H1 (cell line): ENCODE data around the gene SOX10. TPM values are rescaled to one million over a fixed set of nuclear protein-coding genes. Genes with fewer than 3 reads are reported as not detected.

Experiments used
- CTCF ChIA-PET: fragments of 300-600 bp; sonication (Branson Sonifier 250); formaldehyde crosslinking; loops from one replicate; lab custom pipeline; 2021; ENCODE audit not compliant: partially characterized antibody; lab: Charles Lee
- POLR2A ChIA-PET: fragments of 300-600 bp; sonication (Branson Sonifier 250); formaldehyde crosslinking; loops from one replicate; lab custom pipeline; 2021; ENCODE audit warnings: inconsistent platforms; ENCODE audit not compliant: partially characterized antibody; lab: Charles Lee
- DNase-seq, 2 experiments: peaks; one replicate each; pipeline versions ENCODE4 v3.0.0 to v3.0.0-alpha.2; 2010 to 2022; ENCODE audit warnings: low spot score in 2 of 2, low read depth in 1 of 2, mixed read lengths in 1 of 2
- FAIRE-seq: peaks from 2 replicates; lab custom pipeline; 2011; peaks lifted over from hg19 to GRCh38; lab: Jason Lieb, UNC
- H2AFZ ChIP-seq: 2 replicates; pipeline ENCODE4 v1.8.1; 2012; ENCODE audit warnings: low read length, inconsistent platforms
- H2AK5ac ChIP-seq: 2 replicates; pipeline ENCODE4 v1.6.1; 2013; ENCODE audit warnings: low read depth, low read length
- H2BK120ac ChIP-seq: replicated peaks from 2 replicates; pipeline ENCODE3; 2013; ENCODE audit warnings: low read depth, low read length, inconsistent platforms
- H2BK12ac ChIP-seq: 2 replicates; pipeline ENCODE4 v1.6.1; 2013; ENCODE audit warnings: low read depth, low read length
- H2BK15ac ChIP-seq: 2 replicates; pipeline ENCODE4 v1.6.1; 2013; ENCODE audit warnings: low read length
- H2BK20ac ChIP-seq: 2 replicates; pipeline ENCODE4 v1.6.1; 2013; ENCODE audit warnings: low read length
- H2BK5ac ChIP-seq: 2 replicates; pipeline ENCODE4 v1.6.1; 2013; ENCODE audit warnings: low read depth, low read length
- H3K14ac ChIP-seq: 2 replicates; pipeline ENCODE4 v1.6.1; 2013; ENCODE audit warnings: inconsistent platforms; ENCODE audit not compliant: insufficient read length
- H3K18ac ChIP-seq: 2 replicates; pipeline ENCODE4 v1.6.1; 2013; ENCODE audit warnings: low read length; ENCODE audit errors: extremely low read depth
- H3K23ac ChIP-seq: 2 replicates; pipeline ENCODE4 v1.6.1; 2013; ENCODE audit warnings: inconsistent platforms; ENCODE audit not compliant: insufficient read length
- H3K23me2 ChIP-seq: 2 replicates; pipeline ENCODE4 v1.6.1; 2013; ENCODE audit warnings: low read depth, low read length
- H3K27ac ChIP-seq: 2 replicates; pipeline ENCODE4 v1.6.1; 2011; ENCODE audit warnings: low read depth, low read length, inconsistent platforms
- H3K27me3 ChIP-seq, 4 experiments: replicated peaks in 1 of 4; 1 replicate in 1 of 4; 2 replicates in 3 of 4; pipeline versions ENCODE4 v1.6.1 to v1.8.1; 2011 to 2013; ENCODE audit warnings: low read length in 3 of 4, mild to moderate bottlenecking in 3 of 4, inconsistent platforms in 2 of 4, mixed read lengths in 2 of 4, moderate library complexity in 1 of 4; ENCODE audit not compliant: control insufficient read depth in 3 of 4, insufficient read depth in 3 of 4; ENCODE audit errors: extremely low read depth in 1 of 4
- H3K36me3 ChIP-seq, 4 experiments: 2 replicates each; pipeline versions ENCODE4 v1.6.1 to v1.8.1; 2011 to 2013; ENCODE audit warnings: mild to moderate bottlenecking in 4 of 4, low read length in 3 of 4, moderate library complexity in 2 of 4, control low read depth in 1 of 4, inconsistent platforms in 1 of 4; ENCODE audit not compliant: insufficient read depth in 4 of 4, control insufficient read depth in 2 of 4
- H3K4ac ChIP-seq: replicated peaks from 2 replicates; pipeline ENCODE3; 2013; ENCODE audit warnings: low read length, low read depth, mixed read lengths, inconsistent platforms; ENCODE audit not compliant: insufficient read length
- H3K4me1 ChIP-seq, 4 experiments: replicated peaks in 1 of 4; 1 replicate in 1 of 4; 2 replicates in 3 of 4; pipeline versions ENCODE4 v1.6.1 to v1.8.1; 2011 to 2013; ENCODE audit warnings: low read length in 3 of 4, inconsistent platforms in 2 of 4, mixed read lengths in 1 of 4; ENCODE audit not compliant: insufficient read depth in 4 of 4, control insufficient read depth in 3 of 4
- H3K4me2 ChIP-seq, 2 experiments: 2 replicates each; pipeline versions ENCODE4 v1.6.1 to v1.8.1; 2011 to 2013; ENCODE audit warnings: low read depth in 2 of 2, low read length in 2 of 2, control low read depth in 1 of 2, inconsistent platforms in 1 of 2, mild to moderate bottlenecking in 1 of 2; ENCODE audit not compliant: insufficient read depth in 1 of 2
- H3K4me3 ChIP-seq, 4 experiments: fragments of 200-600, 300-600 bp in 1 of 4; sonication (generic), shearing (Covaris generic), sonication (Bioruptor Twin) in 1 of 4; 2 replicates each; pipeline versions ENCODE4 v1.5.1 to v1.8.1; 2011 to 2016; ENCODE audit warnings: low read length in 4 of 4, low read depth in 3 of 4, control low read depth in 2 of 4, inconsistent platforms in 2 of 4, mild to moderate bottlenecking in 2 of 4, mixed read lengths in 1 of 4, moderate library complexity in 1 of 4; ENCODE audit not compliant: insufficient read depth in 2 of 4; ENCODE audit errors: extremely low read depth in 1 of 4
- H3K56ac ChIP-seq: replicated peaks from 2 replicates; pipeline ENCODE3; 2013; ENCODE audit warnings: low read depth, mild to moderate bottlenecking, mixed read lengths, low read length, inconsistent platforms; ENCODE audit not compliant: insufficient read length
- H3K79me1 ChIP-seq: 2 replicates; pipeline ENCODE4 v1.6.1; 2013; ENCODE audit warnings: low read depth, low read length, control low read depth
- H3K79me2 ChIP-seq, 2 experiments: 2 replicates each; pipeline versions ENCODE4 v1.6.1 to v1.8.1; 2012 to 2013; ENCODE audit warnings: low read length in 2 of 2, mild to moderate bottlenecking in 2 of 2, inconsistent platforms in 1 of 2; ENCODE audit not compliant: insufficient read depth in 2 of 2, control insufficient read depth in 1 of 2
- H3K9ac ChIP-seq, 4 experiments: replicated peaks in 1 of 4; 1 replicate in 1 of 4; 2 replicates in 3 of 4; pipeline versions ENCODE4 v1.6.1 to v1.8.1; 2011 to 2013; ENCODE audit warnings: low read depth in 3 of 4, low read length in 3 of 4, control low read depth in 2 of 4, mild to moderate bottlenecking in 2 of 4, moderate library complexity in 2 of 4, inconsistent platforms in 1 of 4; ENCODE audit errors: extremely low read depth in 1 of 4
- H3K9me3 ChIP-seq, 2 experiments: 2 replicates each; pipeline versions ENCODE4 v1.6.1 to v1.8.1; 2012 to 2013; ENCODE audit warnings: mild to moderate bottlenecking in 2 of 2, moderate library complexity in 2 of 2, control low read depth in 1 of 2, inconsistent platforms in 1 of 2, low read depth in 1 of 2, low read length in 1 of 2, mixed read lengths in 1 of 2; ENCODE audit not compliant: insufficient read depth in 2 of 2
- H4K20me1 ChIP-seq, 2 experiments: replicated peaks in 1 of 2; 2 replicates each; pipeline versions ENCODE3 to v1.8.1; 2011 to 2013; ENCODE audit warnings: inconsistent platforms in 2 of 2, low read length in 2 of 2, mild to moderate bottlenecking in 1 of 2; ENCODE audit not compliant: insufficient read depth in 2 of 2, control insufficient read depth in 1 of 2
- H4K5ac ChIP-seq: 2 replicates; pipeline ENCODE4 v1.6.1; 2013; ENCODE audit warnings: low read length, low read depth, mixed read lengths, inconsistent platforms; ENCODE audit not compliant: insufficient read length
- H4K8ac ChIP-seq: 2 replicates; pipeline ENCODE4 v1.8.0; 2013; ENCODE audit warnings: mild to moderate bottlenecking, moderate library complexity, low read length, inconsistent platforms; ENCODE audit not compliant: insufficient read depth; ENCODE audit errors: extremely low read depth
- H4K91ac ChIP-seq: replicated peaks from 2 replicates; pipeline ENCODE3; 2013; ENCODE audit warnings: low read length, mixed read lengths, inconsistent platforms; ENCODE audit not compliant: insufficient read length
- CBX5 ChIP-seq: fragments of 300-800, 300-1000 bp; sonication (generic); IDR thresholded peaks from 2 replicates; pipeline ENCODE4 v1.7.1; 2016; ENCODE audit warnings: antibody characterized with exemption, low read length, low read depth
- CBX8 ChIP-seq: fragments of 300-800, 300-1000 bp; sonication (generic); IDR thresholded peaks from 2 replicates; pipeline ENCODE4 v1.7.1; 2016; ENCODE audit warnings: low read depth, low read length, borderline replicate concordance
- CTBP2 ChIP-seq: IDR thresholded peaks from 2 replicates; pipeline ENCODE4 v1.7.0; 2011; ENCODE audit warnings: borderline replicate concordance, mild to moderate bottlenecking, moderate library complexity, mixed read lengths, low read length; ENCODE audit not compliant: insufficient read depth, insufficient read length
- E2F6 ChIP-seq: IDR thresholded peaks from 2 replicates; pipeline ENCODE4 v1.6.1; 2012; ENCODE audit warnings: inconsistent platforms
- GABPA ChIP-seq: IDR thresholded peaks from 2 replicates; pipeline ENCODE4 v1.6.1; 2011; ENCODE audit warnings: mild to moderate bottlenecking, low read length, moderate library complexity, borderline replicate concordance; ENCODE audit not compliant: insufficient read depth
- TAF7 ChIP-seq: optimal IDR thresholded peaks from 2 replicates; pipeline ENCODE3; 2011; ENCODE audit warnings: low read depth, mild to moderate bottlenecking, inconsistent platforms, low read length, moderate library complexity, borderline replicate concordance
- TCF12 ChIP-seq: IDR thresholded peaks from 2 replicates; pipeline ENCODE4 v1.6.1; 2011; ENCODE audit warnings: low read depth, mild to moderate bottlenecking, low read length
- WGBS, 2 experiments: shearing (Covaris generic) in 1 of 2; methylation state at CpG; one replicate each; pipeline versions ENCODE4 v1.1.6 to v1.1.7; 2013 to 2015; ENCODE audit warnings: low lambda C conversion rate in 2 of 2, mixed read lengths in 2 of 2, inconsistent platforms in 1 of 2, low coverage in 1 of 2, missing lambda C conversion rate in 1 of 2; ENCODE audit not compliant: insufficient replicate concordance in 2 of 2, insufficient coverage in 1 of 2, insufficient read length in 1 of 2; ENCODE audit errors: extremely low coverage in 1 of 2, missing lambda C conversion rate in 1 of 2; 5-methylcytosine and 5-hydroxymethylcytosine counted together
- polyA plus RNA-seq, 7 experiments: library from polyadenylated mRNA; depleted of rRNA in 3 of 7; stranded (reverse) in 5 of 7; unstranded in 2 of 7; fragments of >200 nt in 5 of 7; fragments of 200-250 nt in 2 of 7; gene quantifications; 1 replicate in 5 of 7; 2 replicates in 1 of 7; 4 replicates in 1 of 7; pipeline versions ENCODE4 v1.2.1 to v1.2.3, GENCODE V29; 2011 to 2013; ENCODE audit warnings: missing spikeins in 2 of 7, mixed read lengths in 2 of 7
- total RNA-seq: library from RNA; stranded (reverse); fragmentation: NEBNext Ultra II Directional; extraction: Animal tissue kit (Norgen Biotek cat#: 25700); gene quantifications from 2 replicates; pipeline ENCODE4 v1.2.1, GENCODE V29; 2021
- TF ChIP-seq, protein P1 (sequence below): IDR thresholded peaks from 2 replicates; pipeline ENCODE4 v1.6.1; 2012; ENCODE audit warnings: low read length, inconsistent platforms

Gene SOX10
- total and polyA plus RNA-seq, 2 of the 8 experiments (the other 6 are each of a cell fraction or from before 2014, with no cell fraction given), result 2.7 TPM

- ChIA-PET CTCF (interaction anchor here (0.6 to 3.5 kb wide), 5 partner anchors 25 to 255 kb away, joined by 3 to 17 read pairs (median 4); no protein-coding TSS in a partner anchor), POLR2A (no interaction called here)
- peaks cover 0 to 3% (median 0%) of the 10 kb centered on the region in 4 experiments; a peak in 3 of 7 replicates for H3K27me3 ChIP-seq
- H2BK20ac ChIP-seq, result no peak overlapping the region
- H3K4me2 ChIP-seq, result no peak overlapping the region
- H3K79me1 ChIP-seq, result no peaks in the 10 kb centered on the region
- FAIRE-seq (no peak), DNase-seq (no peak)
- no peaks in the 10 kb centered on the region for H3K23me2 ChIP-seq
- no peak overlapping the region for H4K5ac ChIP-seq
- H3K4me3 ChIP-seq, result no peak overlapping the region
- no peak overlapping the region for H2BK12ac ChIP-seq
- WGBS, 2 experiments, result 87% methylated on average over 5 of the region's 5 CpGs; no CpG with 5 or more reads in 1 of the 2 experiments
- no peak overlapping the region for H3K56ac ChIP-seq
- TF ChIP-seq CBX8, result no peak
- no peak for TF ChIP-seq CTBP2
- TF ChIP-seq TCF12, result no peak
- TF ChIP-seq CBX5, result no peak
- TF ChIP-seq GABPA, result no peak
- no peak for TF ChIP-seq E2F6
- TF ChIP-seq, protein P1, sequence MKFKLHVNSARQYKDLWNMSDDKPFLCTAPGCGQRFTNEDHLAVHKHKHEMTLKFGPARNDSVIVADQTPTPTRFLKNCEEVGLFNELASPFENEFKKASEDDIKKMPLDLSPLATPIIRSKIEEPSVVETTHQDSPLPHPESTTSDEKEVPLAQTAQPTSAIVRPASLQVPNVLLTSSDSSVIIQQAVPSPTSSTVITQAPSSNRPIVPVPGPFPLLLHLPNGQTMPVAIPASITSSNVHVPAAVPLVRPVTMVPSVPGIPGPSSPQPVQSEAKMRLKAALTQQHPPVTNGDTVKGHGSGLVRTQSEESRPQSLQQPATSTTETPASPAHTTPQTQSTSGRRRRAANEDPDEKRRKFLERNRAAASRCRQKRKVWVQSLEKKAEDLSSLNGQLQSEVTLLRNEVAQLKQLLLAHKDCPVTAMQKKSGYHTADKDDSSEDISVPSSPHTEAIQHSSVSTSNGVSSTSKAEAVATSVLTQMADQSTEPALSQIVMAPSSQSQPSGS, result no peak
- TF ChIP-seq TAF7, result no peak
- no peak overlapping the region for H2BK15ac ChIP-seq
- H3K4ac ChIP-seq, result no peak overlapping the region
- no peak overlapping the region; the same call in none of the 2 replicates for H4K8ac ChIP-seq
- no peak overlapping the region for H3K14ac ChIP-seq
- H2AFZ ChIP-seq, result no peak overlapping the region
- H3K4me1 ChIP-seq, result peaks cover 0 to 6% (median 0%) of the 10 kb centered on the region in 4 experiments; a peak in 3 of 7 replicates
- H3K23ac ChIP-seq, result no peak overlapping the region
- no peaks in the 10 kb centered on the region; a peak in 1 of 8 replicates for H3K36me3 ChIP-seq
- H2BK5ac ChIP-seq, result no peak overlapping the region
- no peak overlapping the region for H3K27ac ChIP-seq
- no peak overlapping the region for H2AK5ac ChIP-seq
- no peaks in the 10 kb centered on the region for H3K79me2 ChIP-seq
- no peak overlapping the region for H3K9ac ChIP-seq
- H3K18ac ChIP-seq, result no peak overlapping the region; the same call in 1 of the 2 replicates
- H2BK120ac ChIP-seq, result no peak overlapping the region
- no peaks in the 10 kb centered on the region for H3K9me3 ChIP-seq
- H4K91ac ChIP-seq, result no peak overlapping the region
- H4K20me1 ChIP-seq, result no peaks in the 10 kb centered on the region
Measured at GRCh38 chr22:37990301-37990700, 5.9 kb upstream of the SOX10 start.
